Measurements from ENCODE around the gene GPR35.
A peak's percentile ranks its signal among the peaks of the same experiment; 100 is the strongest.
"Not testable (repeated sequence)": the region's sequence is repeated elsewhere in the genome, so short reads cannot be mapped to it uniquely, and the experiment has no call there.

GPR35 gene

GRCh38 chr2:240642806-240643092 lies 17.5 kb downstream of the GPR35 start:
- no peak for DNase-seq

- no peak for DNase-seq
Measured at GRCh38 chr2:240643093-240643810, 18.0 kb downstream of the GPR35 start.

- DNase-seq: no peak
Measured at GRCh38 chr2:240643811-240644150, 18.5 kb downstream of the GPR35 start.

GRCh38 chr2:240644171-240644651 lies 18.9 kb downstream of the GPR35 start:
- no peak for DNase-seq

- DNase-seq: no peak
Measured at GRCh38 chr2:240644859-240645301, 19.6 kb downstream of the GPR35 start.

- no peak for DNase-seq
Measured at GRCh38 chr2:240645346-240645745, 20.1 kb downstream of the GPR35 start.

- DNase-seq: no peak
Measured at GRCh38 chr2:240645801-240646175, 20.5 kb downstream of the GPR35 start.

GRCh38 chr2:240646176-240646899 lies 21.1 kb downstream of the GPR35 start:
- DNase-seq: no peak

GRCh38 chr2:240646900-240647502 lies 21.7 kb downstream of the GPR35 start:
- DNase-seq: no peak

GRCh38 chr2:240647503-240648154 lies 22.3 kb downstream of the GPR35 start:
- no peak for DNase-seq

- DNase-seq: no peak
Measured at GRCh38 chr2:240648155-240648649, 22.9 kb downstream of the GPR35 start.

- DNase-seq: no peak
Measured at GRCh38 chr2:240648650-240649275, 23.5 kb downstream of the GPR35 start.

- no peak for DNase-seq
Measured at GRCh38 chr2:240649331-240649730, 24.1 kb downstream of the GPR35 start.

GRCh38 chr2:240650254-240650965 lies 25.1 kb downstream of the GPR35 start:
- DNase-seq: no peak

- no peak for DNase-seq
Measured at GRCh38 chr2:240651185-240651584, 25.9 kb downstream of the GPR35 start.

GRCh38 chr2:240655931-240656886 lies 30.9 kb downstream of the GPR35 start:
- DNase-seq: peak; percentile 6 to 18

- not testable (repeated sequence) for DNase-seq
Measured at GRCh38 chr2:240659883-240660282, 34.6 kb downstream of the GPR35 start.

- no peak for DNase-seq
Measured at GRCh38 chr2:240662681-240663080, 37.4 kb downstream of the GPR35 start.

- DNase-seq: no peak
Measured at GRCh38 chr2:240663546-240664190, 38.4 kb downstream of the GPR35 start.

- no peak for DNase-seq
Measured at GRCh38 chr2:240664622-240665021, 39.3 kb downstream of the GPR35 start.

GRCh38 chr2:240670402-240670801 lies 45.1 kb downstream of the GPR35 start:
- DNase-seq: no peak
